ENCODE measurements around the gene KRTAP10-3.

- TF ChIP-seq EZH2phosphoT487 (IDR thresholded peaks at IDR 0.05; ENCODE audit: unreplicated experiment) (no peak), EZH2 (IDR thresholded peaks at IDR 0.05; ENCODE audit: low read depth, unreplicated experiment) (no peak), CREB1 (CRISPR knock-in tag; IDR thresholded peaks at IDR 0.05; ENCODE audit: low read depth) (no peak)
- TF ChIP-seq, protein P1, sequence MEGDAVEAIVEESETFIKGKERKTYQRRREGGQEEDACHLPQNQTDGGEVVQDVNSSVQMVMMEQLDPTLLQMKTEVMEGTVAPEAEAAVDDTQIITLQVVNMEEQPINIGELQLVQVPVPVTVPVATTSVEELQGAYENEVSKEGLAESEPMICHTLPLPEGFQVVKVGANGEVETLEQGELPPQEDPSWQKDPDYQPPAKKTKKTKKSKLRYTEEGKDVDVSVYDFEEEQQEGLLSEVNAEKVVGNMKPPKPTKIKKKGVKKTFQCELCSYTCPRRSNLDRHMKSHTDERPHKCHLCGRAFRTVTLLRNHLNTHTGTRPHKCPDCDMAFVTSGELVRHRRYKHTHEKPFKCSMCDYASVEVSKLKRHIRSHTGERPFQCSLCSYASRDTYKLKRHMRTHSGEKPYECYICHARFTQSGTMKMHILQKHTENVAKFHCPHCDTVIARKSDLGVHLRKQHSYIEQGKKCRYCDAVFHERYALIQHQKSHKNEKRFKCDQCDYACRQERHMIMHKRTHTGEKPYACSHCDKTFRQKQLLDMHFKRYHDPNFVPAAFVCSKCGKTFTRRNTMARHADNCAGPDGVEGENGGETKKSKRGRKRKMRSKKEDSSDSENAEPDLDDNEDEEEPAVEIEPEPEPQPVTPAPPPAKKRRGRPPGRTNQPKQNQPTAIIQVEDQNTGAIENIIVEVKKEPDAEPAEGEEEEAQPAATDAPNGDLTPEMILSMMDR (conservative IDR thresholded peaks at IDR 0.05; ENCODE audit: low read depth in 2 of 2): no peak
Observed at GRCh38 chr21:44585892-44586291, 27.3 kb upstream of the KRTAP10-3 start.

Measured in GM23338 (cell line).